NB4 (cell line): ENCODE results near the gene BMF.
A peak's percentile ranks its signal among the peaks of the same experiment; 100 is the strongest.

ENCODE experiments used
- DNase-seq: peaks from one replicate; pipeline ENCODE4 v3.0.0; 2010; ENCODE audit warnings: low read depth
- H3K4me3 ChIP-seq: one replicate; pipeline ENCODE4 v1.5.1; 2011; ENCODE audit warnings: mild to moderate bottlenecking, low read depth, low read length, moderate library complexity
- MYC ChIP-seq: IDR thresholded peaks from 2 replicates; pipeline ENCODE4 v1.6.1; 2011; ENCODE audit warnings: low read depth, low read length
- POLR2A ChIP-seq: IDR thresholded peaks from 2 replicates; pipeline ENCODE4 v1.6.1; 2011; ENCODE audit warnings: mild to moderate bottlenecking; ENCODE audit not compliant: insufficient read length; ENCODE audit errors: extremely low read depth
- TF ChIP-seq, protein P1 (sequence below): IDR thresholded peaks from 2 replicates; pipeline ENCODE4 v1.6.1; 2011; ENCODE audit warnings: low read depth, low read length
- TF ChIP-seq, protein P2 (sequence below): IDR thresholded peaks from one replicate; pipeline ENCODE4 v1.5.1; 2012; ENCODE audit warnings: low read depth, low read length

The BMF gene

GRCh38 chr15:40095371-40096093 lies 13.1 kb downstream of the BMF start:
- TF ChIP-seq, protein P1, sequence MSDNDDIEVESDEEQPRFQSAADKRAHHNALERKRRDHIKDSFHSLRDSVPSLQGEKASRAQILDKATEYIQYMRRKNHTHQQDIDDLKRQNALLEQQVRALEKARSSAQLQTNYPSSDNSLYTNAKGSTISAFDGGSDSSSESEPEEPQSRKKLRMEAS: no peak
- TF ChIP-seq, protein P2, sequence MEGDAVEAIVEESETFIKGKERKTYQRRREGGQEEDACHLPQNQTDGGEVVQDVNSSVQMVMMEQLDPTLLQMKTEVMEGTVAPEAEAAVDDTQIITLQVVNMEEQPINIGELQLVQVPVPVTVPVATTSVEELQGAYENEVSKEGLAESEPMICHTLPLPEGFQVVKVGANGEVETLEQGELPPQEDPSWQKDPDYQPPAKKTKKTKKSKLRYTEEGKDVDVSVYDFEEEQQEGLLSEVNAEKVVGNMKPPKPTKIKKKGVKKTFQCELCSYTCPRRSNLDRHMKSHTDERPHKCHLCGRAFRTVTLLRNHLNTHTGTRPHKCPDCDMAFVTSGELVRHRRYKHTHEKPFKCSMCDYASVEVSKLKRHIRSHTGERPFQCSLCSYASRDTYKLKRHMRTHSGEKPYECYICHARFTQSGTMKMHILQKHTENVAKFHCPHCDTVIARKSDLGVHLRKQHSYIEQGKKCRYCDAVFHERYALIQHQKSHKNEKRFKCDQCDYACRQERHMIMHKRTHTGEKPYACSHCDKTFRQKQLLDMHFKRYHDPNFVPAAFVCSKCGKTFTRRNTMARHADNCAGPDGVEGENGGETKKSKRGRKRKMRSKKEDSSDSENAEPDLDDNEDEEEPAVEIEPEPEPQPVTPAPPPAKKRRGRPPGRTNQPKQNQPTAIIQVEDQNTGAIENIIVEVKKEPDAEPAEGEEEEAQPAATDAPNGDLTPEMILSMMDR: no peak
- TF ChIP-seq MYC (no peak), POLR2A (no peak)
- DNase-seq: no peak
- no peak overlapping the region for H3K4me3 ChIP-seq

GRCh38 chr15:40094156-40094555 lies 14.5 kb downstream of the BMF start:
- TF ChIP-seq, protein P1: no peak
- TF ChIP-seq POLR2A: no peak
- TF ChIP-seq MYC: no peak
- TF ChIP-seq, protein P2: no peak
- no peak for DNase-seq
- H3K4me3 ChIP-seq: no peak overlapping the region

DNA sequence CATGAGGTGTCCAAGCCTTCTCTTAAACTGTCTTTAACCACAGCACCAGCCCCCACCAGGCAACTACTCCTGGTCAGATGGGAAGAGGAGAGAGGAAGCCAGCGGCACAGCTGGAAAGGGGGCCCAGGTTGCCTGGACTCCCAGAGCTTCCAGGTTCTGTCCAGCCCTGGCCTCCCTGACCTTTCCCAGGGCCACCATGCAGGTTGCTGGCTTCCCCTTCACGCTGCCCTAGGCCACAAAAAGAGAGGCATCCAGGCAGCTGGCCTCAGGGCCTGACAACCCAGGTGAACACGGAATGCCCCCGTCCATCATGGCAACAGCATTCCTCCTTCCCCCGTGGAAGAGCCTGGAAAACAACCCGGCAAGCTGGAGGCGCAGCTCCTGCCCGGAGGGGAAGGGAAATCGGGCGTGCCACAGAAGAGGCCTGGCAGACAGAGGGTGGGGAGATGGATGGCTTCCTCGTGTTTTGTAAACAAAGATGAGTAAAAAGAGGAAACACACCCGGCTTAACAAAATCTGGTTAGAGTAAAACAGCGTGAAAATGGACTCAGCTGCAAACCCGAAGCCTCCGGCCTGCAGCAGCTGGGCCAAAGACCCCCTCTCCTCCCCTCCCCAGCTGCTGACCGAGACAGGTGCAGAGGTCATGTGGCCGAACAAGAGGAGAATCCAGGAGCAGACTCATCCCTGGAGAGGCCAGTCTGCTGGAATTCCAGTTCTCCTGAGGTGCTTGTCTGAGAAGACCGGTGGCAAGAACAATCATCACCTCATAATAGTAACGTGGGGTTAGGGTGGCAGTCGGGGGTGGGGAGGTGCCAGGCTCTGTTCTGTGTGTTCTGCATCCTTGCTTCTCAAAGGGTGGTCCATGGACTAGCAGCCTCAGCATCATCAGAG lies 15.5 kb downstream of the BMF start:
- TF ChIP-seq MYC: no peak
- TF ChIP-seq, protein P2: no peak
- TF ChIP-seq, protein P1: no peak
- TF ChIP-seq POLR2A: no peak
- DNase-seq: no peak
- H3K4me3 ChIP-seq: no peak overlapping the region

DNA sequence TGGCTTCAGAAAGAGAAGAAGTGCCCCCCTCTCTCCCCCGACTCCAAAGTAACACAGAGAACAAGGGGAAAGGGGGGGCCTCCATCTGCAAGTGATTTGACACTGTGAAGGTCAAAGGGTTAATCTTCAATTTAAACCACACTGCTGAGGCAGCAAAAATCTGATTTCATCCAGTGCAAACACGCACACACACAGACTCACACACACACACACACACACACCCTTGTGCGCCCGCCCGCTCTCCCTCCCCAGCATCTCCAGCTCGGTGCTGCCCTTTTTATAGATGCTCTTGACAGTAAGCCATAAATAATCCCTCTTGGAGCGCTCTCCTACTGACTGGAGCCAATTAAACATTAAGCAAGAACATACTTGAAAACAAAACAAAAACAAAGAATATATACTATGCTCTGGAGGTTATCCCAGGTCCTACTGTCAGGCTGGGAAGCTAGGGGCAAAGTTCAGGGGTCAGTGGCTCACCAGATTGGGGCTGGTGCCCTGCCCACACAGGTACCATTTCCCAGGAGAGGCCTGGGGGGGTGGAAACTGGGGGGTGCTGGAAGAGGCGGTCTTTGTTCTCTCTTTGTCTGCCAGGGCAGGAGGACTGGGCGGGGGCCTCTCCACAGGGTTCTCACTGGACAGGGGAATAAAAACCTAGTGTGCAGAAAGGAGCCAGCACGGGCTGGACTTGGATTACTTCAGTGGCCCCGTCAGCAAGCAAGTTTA lies 16.3 kb downstream of the BMF start:
- no peak overlapping the region for H3K4me3 ChIP-seq
- TF ChIP-seq MYC (no peak), POLR2A (no peak)
- TF ChIP-seq, protein P1: no peak
- TF ChIP-seq, protein P2: no peak
- no peak for DNase-seq

GRCh38 chr15:40091861-40092255 lies 16.8 kb downstream of the BMF start:
- no peak for DNase-seq
- TF ChIP-seq, protein P2: no peak
- TF ChIP-seq, protein P1: peak; percentile 15; the same call in 1 of the 2 replicates
- H3K4me3 ChIP-seq: no peak overlapping the region
